GM23338 (cell line): ENCODE measurements around the gene KCNMA1. TPM values are rescaled to one million over a fixed set of nuclear protein-coding genes. Genes with fewer than 3 reads are reported as not detected.

Experiments used
- ATAC-seq: fragments of 200-7000 bp; cut with Tn5 transposase; 3 replicates; pipeline ENCODE4 v1.9.1; 2020
- DNase-seq: peaks from one replicate; pipeline ENCODE4 v3.0.0-alpha.2; 2015; ENCODE audit warnings: low spot score
- H2AFZ ChIP-seq: fragments of 200-600 bp; sonication (generic); 2 replicates; pipeline ENCODE4 v1.8.0; 2016; ENCODE audit warnings: antibody characterized with exemption, mild to moderate bottlenecking, moderate library complexity
- H3F3A ChIP-seq: fragments of 200-600 bp; sonication (generic); replicated peaks from 2 replicates; pipeline ENCODE4 v1.8.0; 2017; ENCODE audit warnings: antibody characterized with exemption, mixed run types, low read depth
- H3K27ac ChIP-seq: fragments of 200-600 bp; sonication (generic); 2 replicates; pipeline ENCODE4 v1.6.1; 2016; ENCODE audit warnings: low read depth
- H3K27me3 ChIP-seq: fragments of 200-600 bp; sonication (generic); 2 replicates; pipeline ENCODE4 v1.8.0; 2016; ENCODE audit warnings: mild to moderate bottlenecking, mixed run types, moderate library complexity; ENCODE audit not compliant: insufficient read depth
- H3K36me3 ChIP-seq: fragments of 200-600 bp; sonication (generic); 2 replicates; pipeline ENCODE4 v1.8.0; 2016; ENCODE audit warnings: mild to moderate bottlenecking; ENCODE audit not compliant: insufficient read depth
- H3K4me1 ChIP-seq: fragments of 200-600 bp; sonication (generic); 2 replicates; pipeline ENCODE4 v1.8.0; 2016; ENCODE audit warnings: mild to moderate bottlenecking, moderate library complexity; ENCODE audit not compliant: insufficient read depth
- H3K4me2 ChIP-seq: fragments of 200-600 bp; sonication (generic); 2 replicates; pipeline ENCODE4 v1.7.1; 2017; ENCODE audit warnings: mixed run types
- H3K4me3 ChIP-seq: fragments of 200-600 bp; sonication (generic); 2 replicates; pipeline ENCODE4 v1.6.1; 2016; ENCODE audit warnings: mixed run types
- H3K79me2 ChIP-seq: fragments of 200-600 bp; sonication (generic); replicated peaks from 2 replicates; pipeline ENCODE4 v1.8.0; 2017; ENCODE audit warnings: mild to moderate bottlenecking; ENCODE audit not compliant: insufficient read depth
- H3K9me2 ChIP-seq: fragments of 200-600 bp; sonication (generic); 2 replicates; pipeline ENCODE4 v1.8.0; 2017; ENCODE audit not compliant: insufficient read depth
- H4K20me1 ChIP-seq: fragments of 200-600 bp; sonication (generic); replicated peaks from 2 replicates; pipeline ENCODE4 v1.8.0; 2017; ENCODE audit warnings: mild to moderate bottlenecking; ENCODE audit not compliant: insufficient read depth
- H3K27ac Mint-ChIP-seq: 2 replicates; pipeline ENCODE4 v1.8.0; 2020; ENCODE audit warnings: inconsistent platforms, mild to moderate bottlenecking, moderate library complexity, mixed read lengths
- H3K27me3 Mint-ChIP-seq: 3 replicates; pipeline ENCODE4 v1.8.0; 2022; ENCODE audit warnings: low read depth, mild to moderate bottlenecking, moderate library complexity, mixed read lengths, inconsistent platforms; ENCODE audit not compliant: insufficient read depth, poor library complexity
- H3K36me3 Mint-ChIP-seq: 3 replicates; pipeline ENCODE4 v1.8.0; 2021; ENCODE audit warnings: low read depth, mild to moderate bottlenecking, inconsistent platforms, moderate library complexity, mixed read lengths
- H3K4me1 Mint-ChIP-seq: 3 replicates; pipeline ENCODE4 v1.8.0; 2020; ENCODE audit warnings: mild to moderate bottlenecking, inconsistent platforms, mixed read lengths
- H3K4me3 Mint-ChIP-seq: 3 replicates; pipeline ENCODE4 v1.8.0; 2021; ENCODE audit warnings: moderate library complexity, mild to moderate bottlenecking, inconsistent platforms, mixed read lengths
- H3K9me3 Mint-ChIP-seq: 3 replicates; pipeline ENCODE4 v1.8.0; 2020; ENCODE audit warnings: moderate library complexity, mild to moderate bottlenecking, inconsistent platforms, mixed read lengths
- CREB1 ChIP-seq: fragments of 250-450 bp; sonication (Bioruptor Pico); IDR thresholded peaks from 2 replicates; pipeline ENCODE4 v1.5.0; 2020; ENCODE audit warnings: low read depth, mild to moderate bottlenecking, moderate library complexity
- EZH2 ChIP-seq: fragments of 200-600 bp; sonication (generic); IDR thresholded peaks from one replicate; pipeline ENCODE4 v1.8.0; 2017; ENCODE audit warnings: antibody characterized with exemption, mild to moderate bottlenecking, low read depth; ENCODE audit not compliant: unreplicated experiment
- EZH2phosphoT487 ChIP-seq: fragments of 200-600 bp; sonication (generic); IDR thresholded peaks from one replicate; pipeline ENCODE4 v1.8.1; 2018; ENCODE audit warnings: antibody characterized with exemption; ENCODE audit not compliant: unreplicated experiment
- JUNB ChIP-seq: IDR thresholded peaks from one replicate; pipeline ENCODE4 v1.6.1; 2016; ENCODE audit warnings: antibody characterized with exemption; ENCODE audit not compliant: unreplicated experiment
- NANOG ChIP-seq: IDR thresholded peaks from 2 replicates; pipeline ENCODE4 v1.6.1; 2016; ENCODE audit warnings: antibody characterized with exemption, borderline replicate concordance
- POLR2AphosphoS5 ChIP-seq: IDR thresholded peaks from 2 replicates; pipeline ENCODE4 v1.6.1; 2016; ENCODE audit warnings: antibody characterized with exemption, low read depth
- STAT1 ChIP-seq: IDR thresholded peaks from one replicate; pipeline ENCODE4 v1.6.1; 2016; ENCODE audit warnings: antibody characterized with exemption; ENCODE audit not compliant: unreplicated experiment
- ZNF114 ChIP-seq: fragments of 250-450 bp; sonication (Bioruptor Pico); IDR thresholded peaks from 2 replicates; pipeline ENCODE4 v1.5.0; 2020; ENCODE audit warnings: mild to moderate bottlenecking, moderate library complexity
- ZNF331 ChIP-seq: fragments of 250-450 bp; sonication (Bioruptor Pico); IDR thresholded peaks from 2 replicates; pipeline ENCODE4 v1.5.0; 2020; ENCODE audit warnings: low read depth, mild to moderate bottlenecking, moderate library complexity
- polyA plus RNA-seq: library from polyadenylated mRNA; unstranded; fragments of >200 nt; fragmentation: Nextera tagmentation; extraction: Ambion mirVana; gene quantifications from 2 replicates; pipeline ENCODE4 v1.2.1, GENCODE V29; 2016
- total RNA-seq: library from RNA; depleted of rRNA; stranded (reverse); fragments of >200 nt; shearing (Covaris generic); gene quantifications from 2 replicates; pipeline ENCODE4 v1.2.3, GENCODE V29; 2014
- TF ChIP-seq, protein P1 (sequence below): IDR thresholded peaks from one replicate; pipeline ENCODE4 v1.6.1; 2018; ENCODE audit warnings: antibody characterized with exemption; ENCODE audit not compliant: unreplicated experiment
- TF ChIP-seq, protein P2 (sequence below): fragments of 250-450 bp; sonication (Bioruptor Pico); IDR thresholded peaks from 2 replicates; pipeline ENCODE4 v1.5.0; 2020; ENCODE audit warnings: mild to moderate bottlenecking, moderate library complexity
- TF ChIP-seq, protein P3 (sequence below): IDR thresholded peaks from 2 replicates; pipeline ENCODE4 v1.6.1; 2016; ENCODE audit warnings: antibody characterized with exemption
- TF ChIP-seq, protein P4 (sequence below), 2 experiments: fragments of 200-600 bp in 1 of 2; sonication (generic) in 1 of 2; conservative IDR thresholded peaks; 2 replicates each; pipeline versions ENCODE4 v1.5.1 to v1.6.1; 2016 to 2017; ENCODE audit warnings: antibody characterized with exemption in 2 of 2, low read depth in 2 of 2, mild to moderate bottlenecking in 2 of 2, moderate library complexity in 1 of 2

Gene KCNMA1
- total and polyA plus RNA-seq, 2 experiments from 2014 or later, result 8.2 to 9.0 TPM

- no peak overlapping the region for H3K4me3 ChIP-seq
- Mint-ChIP-seq H3K36me3 (peaks cover 2% of the 10 kb centered on the region; the same call in 1 of the 3 replicates), H3K4me1 (peaks cover 3% of the 10 kb centered on the region), H3K4me3 (no peak overlapping the region), H3K27ac (no peak overlapping the region), H3K9me3 (no peaks in the 10 kb centered on the region), H3K27me3 (peaks cover 2% of the 10 kb centered on the region)
- TF ChIP-seq, protein P1, sequence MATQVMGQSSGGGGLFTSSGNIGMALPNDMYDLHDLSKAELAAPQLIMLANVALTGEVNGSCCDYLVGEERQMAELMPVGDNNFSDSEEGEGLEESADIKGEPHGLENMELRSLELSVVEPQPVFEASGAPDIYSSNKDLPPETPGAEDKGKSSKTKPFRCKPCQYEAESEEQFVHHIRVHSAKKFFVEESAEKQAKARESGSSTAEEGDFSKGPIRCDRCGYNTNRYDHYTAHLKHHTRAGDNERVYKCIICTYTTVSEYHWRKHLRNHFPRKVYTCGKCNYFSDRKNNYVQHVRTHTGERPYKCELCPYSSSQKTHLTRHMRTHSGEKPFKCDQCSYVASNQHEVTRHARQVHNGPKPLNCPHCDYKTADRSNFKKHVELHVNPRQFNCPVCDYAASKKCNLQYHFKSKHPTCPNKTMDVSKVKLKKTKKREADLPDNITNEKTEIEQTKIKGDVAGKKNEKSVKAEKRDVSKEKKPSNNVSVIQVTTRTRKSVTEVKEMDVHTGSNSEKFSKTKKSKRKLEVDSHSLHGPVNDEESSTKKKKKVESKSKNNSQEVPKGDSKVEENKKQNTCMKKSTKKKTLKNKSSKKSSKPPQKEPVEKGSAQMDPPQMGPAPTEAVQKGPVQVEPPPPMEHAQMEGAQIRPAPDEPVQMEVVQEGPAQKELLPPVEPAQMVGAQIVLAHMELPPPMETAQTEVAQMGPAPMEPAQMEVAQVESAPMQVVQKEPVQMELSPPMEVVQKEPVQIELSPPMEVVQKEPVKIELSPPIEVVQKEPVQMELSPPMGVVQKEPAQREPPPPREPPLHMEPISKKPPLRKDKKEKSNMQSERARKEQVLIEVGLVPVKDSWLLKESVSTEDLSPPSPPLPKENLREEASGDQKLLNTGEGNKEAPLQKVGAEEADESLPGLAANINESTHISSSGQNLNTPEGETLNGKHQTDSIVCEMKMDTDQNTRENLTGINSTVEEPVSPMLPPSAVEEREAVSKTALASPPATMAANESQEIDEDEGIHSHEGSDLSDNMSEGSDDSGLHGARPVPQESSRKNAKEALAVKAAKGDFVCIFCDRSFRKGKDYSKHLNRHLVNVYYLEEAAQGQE, result no peak
- TF ChIP-seq, protein P2, sequence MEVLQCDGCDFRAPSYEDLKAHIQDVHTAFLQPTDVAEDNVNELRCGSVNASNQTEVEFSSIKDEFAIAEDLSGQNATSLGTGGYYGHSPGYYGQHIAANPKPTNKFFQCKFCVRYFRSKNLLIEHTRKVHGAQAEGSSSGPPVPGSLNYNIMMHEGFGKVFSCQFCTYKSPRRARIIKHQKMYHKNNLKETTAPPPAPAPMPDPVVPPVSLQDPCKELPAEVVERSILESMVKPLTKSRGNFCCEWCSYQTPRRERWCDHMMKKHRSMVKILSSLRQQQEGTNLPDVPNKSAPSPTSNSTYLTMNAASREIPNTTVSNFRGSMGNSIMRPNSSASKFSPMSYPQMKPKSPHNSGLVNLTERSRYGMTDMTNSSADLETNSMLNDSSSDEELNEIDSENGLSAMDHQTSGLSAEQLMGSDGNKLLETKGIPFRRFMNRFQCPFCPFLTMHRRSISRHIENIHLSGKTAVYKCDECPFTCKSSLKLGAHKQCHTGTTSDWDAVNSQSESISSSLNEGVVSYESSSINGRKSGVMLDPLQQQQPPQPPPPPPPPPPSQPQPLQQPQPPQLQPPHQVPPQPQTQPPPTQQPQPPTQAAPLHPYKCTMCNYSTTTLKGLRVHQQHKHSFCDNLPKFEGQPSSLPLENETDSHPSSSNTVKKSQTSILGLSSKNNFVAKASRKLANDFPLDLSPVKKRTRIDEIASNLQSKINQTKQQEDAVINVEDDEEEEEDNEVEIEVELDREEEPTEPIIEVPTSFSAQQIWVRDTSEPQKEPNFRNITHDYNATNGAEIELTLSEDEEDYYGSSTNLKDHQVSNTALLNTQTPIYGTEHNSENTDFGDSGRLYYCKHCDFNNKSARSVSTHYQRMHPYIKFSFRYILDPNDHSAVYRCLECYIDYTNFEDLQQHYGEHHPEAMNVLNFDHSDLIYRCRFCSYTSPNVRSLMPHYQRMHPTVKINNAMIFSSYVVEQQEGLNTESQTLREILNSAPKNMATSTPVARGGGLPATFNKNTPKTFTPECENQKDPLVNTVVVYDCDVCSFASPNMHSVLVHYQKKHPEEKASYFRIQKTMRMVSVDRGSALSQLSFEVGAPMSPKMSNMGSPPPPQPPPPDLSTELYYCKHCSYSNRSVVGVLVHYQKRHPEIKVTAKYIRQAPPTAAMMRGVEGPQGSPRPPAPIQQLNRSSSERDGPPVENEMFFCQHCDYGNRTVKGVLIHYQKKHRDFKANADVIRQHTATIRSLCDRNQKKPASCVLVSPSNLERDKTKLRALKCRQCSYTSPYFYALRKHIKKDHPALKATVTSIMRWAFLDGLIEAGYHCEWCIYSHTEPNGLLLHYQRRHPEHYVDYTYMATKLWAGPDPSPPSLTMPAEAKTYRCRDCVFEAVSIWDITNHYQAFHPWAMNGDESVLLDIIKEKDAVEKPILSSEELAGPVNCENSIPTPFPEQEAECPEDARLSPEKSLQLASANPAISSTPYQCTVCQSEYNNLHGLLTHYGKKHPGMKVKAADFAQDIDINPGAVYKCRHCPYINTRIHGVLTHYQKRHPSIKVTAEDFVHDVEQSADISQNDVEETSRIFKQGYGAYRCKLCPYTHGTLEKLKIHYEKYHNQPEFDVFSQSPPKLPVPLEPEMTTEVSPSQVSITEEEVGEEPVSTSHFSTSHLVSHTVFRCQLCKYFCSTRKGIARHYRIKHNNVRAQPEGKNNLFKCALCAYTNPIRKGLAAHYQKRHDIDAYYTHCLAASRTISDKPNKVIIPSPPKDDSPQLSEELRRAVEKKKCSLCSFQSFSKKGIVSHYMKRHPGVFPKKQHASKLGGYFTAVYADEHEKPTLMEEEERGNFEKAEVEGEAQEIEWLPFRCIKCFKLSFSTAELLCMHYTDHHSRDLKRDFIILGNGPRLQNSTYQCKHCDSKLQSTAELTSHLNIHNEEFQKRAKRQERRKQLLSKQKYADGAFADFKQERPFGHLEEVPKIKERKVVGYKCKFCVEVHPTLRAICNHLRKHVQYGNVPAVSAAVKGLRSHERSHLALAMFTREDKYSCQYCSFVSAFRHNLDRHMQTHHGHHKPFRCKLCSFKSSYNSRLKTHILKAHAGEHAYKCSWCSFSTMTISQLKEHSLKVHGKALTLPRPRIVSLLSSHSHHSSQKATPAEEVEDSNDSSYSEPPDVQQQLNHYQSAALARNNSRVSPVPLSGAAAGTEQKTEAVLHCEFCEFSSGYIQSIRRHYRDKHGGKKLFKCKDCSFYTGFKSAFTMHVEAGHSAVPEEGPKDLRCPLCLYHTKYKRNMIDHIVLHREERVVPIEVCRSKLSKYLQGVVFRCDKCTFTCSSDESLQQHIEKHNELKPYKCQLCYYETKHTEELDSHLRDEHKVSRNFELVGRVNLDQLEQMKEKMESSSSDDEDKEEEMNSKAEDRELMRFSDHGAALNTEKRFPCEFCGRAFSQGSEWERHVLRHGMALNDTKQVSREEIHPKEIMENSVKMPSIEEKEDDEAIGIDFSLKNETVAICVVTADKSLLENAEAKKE (CRISPR knock-in tag), result no peak
- TF ChIP-seq, protein P3, sequence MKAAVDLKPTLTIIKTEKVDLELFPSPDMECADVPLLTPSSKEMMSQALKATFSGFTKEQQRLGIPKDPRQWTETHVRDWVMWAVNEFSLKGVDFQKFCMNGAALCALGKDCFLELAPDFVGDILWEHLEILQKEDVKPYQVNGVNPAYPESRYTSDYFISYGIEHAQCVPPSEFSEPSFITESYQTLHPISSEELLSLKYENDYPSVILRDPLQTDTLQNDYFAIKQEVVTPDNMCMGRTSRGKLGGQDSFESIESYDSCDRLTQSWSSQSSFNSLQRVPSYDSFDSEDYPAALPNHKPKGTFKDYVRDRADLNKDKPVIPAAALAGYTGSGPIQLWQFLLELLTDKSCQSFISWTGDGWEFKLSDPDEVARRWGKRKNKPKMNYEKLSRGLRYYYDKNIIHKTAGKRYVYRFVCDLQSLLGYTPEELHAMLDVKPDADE, result no peak
- no peak for TF ChIP-seq ZNF331
- no peak for TF ChIP-seq NANOG
- TF ChIP-seq CREB1, result no peak
- TF ChIP-seq, protein P4, sequence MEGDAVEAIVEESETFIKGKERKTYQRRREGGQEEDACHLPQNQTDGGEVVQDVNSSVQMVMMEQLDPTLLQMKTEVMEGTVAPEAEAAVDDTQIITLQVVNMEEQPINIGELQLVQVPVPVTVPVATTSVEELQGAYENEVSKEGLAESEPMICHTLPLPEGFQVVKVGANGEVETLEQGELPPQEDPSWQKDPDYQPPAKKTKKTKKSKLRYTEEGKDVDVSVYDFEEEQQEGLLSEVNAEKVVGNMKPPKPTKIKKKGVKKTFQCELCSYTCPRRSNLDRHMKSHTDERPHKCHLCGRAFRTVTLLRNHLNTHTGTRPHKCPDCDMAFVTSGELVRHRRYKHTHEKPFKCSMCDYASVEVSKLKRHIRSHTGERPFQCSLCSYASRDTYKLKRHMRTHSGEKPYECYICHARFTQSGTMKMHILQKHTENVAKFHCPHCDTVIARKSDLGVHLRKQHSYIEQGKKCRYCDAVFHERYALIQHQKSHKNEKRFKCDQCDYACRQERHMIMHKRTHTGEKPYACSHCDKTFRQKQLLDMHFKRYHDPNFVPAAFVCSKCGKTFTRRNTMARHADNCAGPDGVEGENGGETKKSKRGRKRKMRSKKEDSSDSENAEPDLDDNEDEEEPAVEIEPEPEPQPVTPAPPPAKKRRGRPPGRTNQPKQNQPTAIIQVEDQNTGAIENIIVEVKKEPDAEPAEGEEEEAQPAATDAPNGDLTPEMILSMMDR (conservative IDR thresholded peaks at IDR 0.05; ENCODE audit: low read depth in 2 of 2), result no peak
- no peak for TF ChIP-seq JUNB
- no peak for TF ChIP-seq EZH2
- no peak for TF ChIP-seq POLR2AphosphoS5
- TF ChIP-seq EZH2phosphoT487, result no peak
- TF ChIP-seq STAT1, result no peak
- TF ChIP-seq ZNF114 (CRISPR knock-in tag), result no peak
- no peaks in the 10 kb centered on the region for H3K9me2 ChIP-seq
- no peaks in the 10 kb centered on the region for H4K20me1 ChIP-seq
- no peak for ATAC-seq
- H3K4me1 ChIP-seq, result no peaks in the 10 kb centered on the region
- no peaks in the 10 kb centered on the region for H3K27me3 ChIP-seq
- H3K36me3 ChIP-seq, result no peaks in the 10 kb centered on the region; the same call in 1 of the 2 replicates
- H3K27ac ChIP-seq, result no peak overlapping the region
- no peak overlapping the region for H3K4me2 ChIP-seq
- no peaks in the 10 kb centered on the region; the same call in 1 of the 2 replicates for H3K79me2 ChIP-seq
- H2AFZ ChIP-seq, result no peak overlapping the region
- DNase-seq, result no peak
- no peaks in the 10 kb centered on the region for H3F3A ChIP-seq
Measured at GRCh38 chr10:77592946-77593636, 44.5 kb downstream of the KCNMA1 start.
